Ectodermal cell (in vitro differentiated cells): Measurements from ENCODE around the gene CARNS1. TPM values are rescaled to one million over a fixed set of nuclear protein-coding genes. Genes with fewer than 3 reads are reported as not detected.

Experiments
- H3K27ac ChIP-seq: 2 replicates; pipeline ENCODE4 v1.7.0; 2013; ENCODE audit warnings: mild to moderate bottlenecking, low read depth, low read length; ENCODE audit not compliant: insufficient read depth, poor library complexity, severe bottlenecking
- H3K27me3 ChIP-seq: 2 replicates; pipeline ENCODE4 v1.7.0; 2013; ENCODE audit warnings: mild to moderate bottlenecking, low read length; ENCODE audit not compliant: insufficient read depth, control insufficient read depth, poor library complexity, severe bottlenecking
- H3K36me3 ChIP-seq: one replicate; pipeline ENCODE4 v1.7.0; 2013; ENCODE audit warnings: low read length; ENCODE audit not compliant: control insufficient read depth, insufficient read depth
- H3K4me1 ChIP-seq: one replicate; pipeline ENCODE4 v1.7.0; 2013; ENCODE audit warnings: low read length; ENCODE audit not compliant: control insufficient read depth, insufficient read depth
- H3K4me3 ChIP-seq: 2 replicates; pipeline ENCODE4 v1.7.0; 2013; ENCODE audit warnings: low read depth, low read length, control low read depth; ENCODE audit not compliant: insufficient read depth
- H3K9me3 ChIP-seq: 2 replicates; pipeline ENCODE4 v1.7.0; 2013; ENCODE audit warnings: mild to moderate bottlenecking, low read length, moderate library complexity; ENCODE audit not compliant: control insufficient read depth
- WGBS, 2 experiments: methylation state at CpG; one replicate each; pipeline ENCODE4 v1.1.7; 2013; ENCODE audit warnings: missing lambda C conversion rate in 2 of 2; 5-methylcytosine and 5-hydroxymethylcytosine counted together
- polyA plus RNA-seq, 4 experiments: library from polyadenylated mRNA; stranded (reverse); fragments of 50-300 nt; gene quantifications; one replicate each; pipeline ENCODE4 v1.2.3, GENCODE V29; 2013

CARNS1 gene
- 0.13 TPM for polyA plus RNA-seq (2013, experiment 1 of 4)
- polyA plus RNA-seq (2013, experiment 2 of 4): 0.07 TPM
- 0.27 TPM for polyA plus RNA-seq (2013, experiment 3 of 4)
- polyA plus RNA-seq (2013, experiment 4 of 4): 0.12 TPM

GRCh38 chr11:67415501-67416304 is at the start of gene CARNS1:
Gene CARNS1, plus strand, starts transcription at chr11:67415678. Its CDS starts 522 bp downstream, at chr11:67416200.
- peaks cover 56% of the 10 kb centered on the region for H3K27me3 ChIP-seq
- no peak within 1 kb of the TSS for H3K4me3 ChIP-seq
- H3K9me3 ChIP-seq: no peaks in the 10 kb centered on the region
- no peak within 1 kb of the TSS for H3K27ac ChIP-seq
- WGBS, 2 experiments: 5 to 6% methylated on average over 66 to 67 of the region's 67 CpGs
- peaks cover 16% of the 10 kb centered on the region for H3K4me1 ChIP-seq
- H3K36me3 ChIP-seq: no peaks in the 10 kb centered on the region

GRCh38 chr11:67365736-67366444 is 49.6 kb upstream of the CARNS1 start:
- Histone ChIP-seq H3K4me3 (no peak overlapping the region), H3K27me3 (peaks cover 19% of the 10 kb centered on the region), H3K4me1 (peaks cover 19% of the 10 kb centered on the region), H3K9me3 (no peaks in the 10 kb centered on the region), H3K36me3 (no peaks in the 10 kb centered on the region), H3K27ac (no peak overlapping the region)
- 71% methylated on average over 14 of the region's 14 CpGs for WGBS, 2 experiments

- no peaks in the 10 kb centered on the region for H3K36me3 ChIP-seq
- no peak overlapping the region for H3K27ac ChIP-seq
- H3K4me1 ChIP-seq: peaks cover 25% of the 10 kb centered on the region
- H3K4me3 ChIP-seq: no peak overlapping the region
- WGBS, 2 experiments: 84 to 86% methylated on average over 8 of the region's 8 CpGs
- no peaks in the 10 kb centered on the region for H3K9me3 ChIP-seq
- H3K27me3 ChIP-seq: peaks cover 22% of the 10 kb centered on the region
Observed at GRCh38 chr11:67366546-67366945, 48.9 kb upstream of the CARNS1 start.

- Histone ChIP-seq H3K36me3 (no peaks in the 10 kb centered on the region), H3K4me3 (no peak overlapping the region), H3K27me3 (peaks cover 28% of the 10 kb centered on the region), H3K9me3 (no peaks in the 10 kb centered on the region), H3K27ac (no peak overlapping the region), H3K4me1 (peaks cover 31% of the 10 kb centered on the region)
- 89 to 91% methylated on average over 25 of the region's 25 CpGs for WGBS, 2 experiments
Observed at GRCh38 chr11:67366961-67367760, 48.3 kb upstream of the CARNS1 start.

- no peaks in the 10 kb centered on the region for H3K36me3 ChIP-seq
- 88% methylated on average over 7 of the region's 7 CpGs for WGBS, 2 experiments
- peaks cover 32% of the 10 kb centered on the region for H3K4me1 ChIP-seq
- H3K27ac ChIP-seq: no peak overlapping the region
- H3K4me3 ChIP-seq: no peak overlapping the region
- H3K9me3 ChIP-seq: no peaks in the 10 kb centered on the region
- peaks cover 33% of the 10 kb centered on the region for H3K27me3 ChIP-seq
Observed at GRCh38 chr11:67367761-67368227, 47.7 kb upstream of the CARNS1 start.

GRCh38 chr11:67368621-67369020 is 46.9 kb upstream of the CARNS1 start:
- WGBS, 2 experiments: 88 to 97% methylated on average over 3 of the region's 3 CpGs
- no peaks in the 10 kb centered on the region for H3K36me3 ChIP-seq
- peaks cover 40% of the 10 kb centered on the region for H3K27me3 ChIP-seq
- no peaks in the 10 kb centered on the region for H3K9me3 ChIP-seq
- H3K4me3 ChIP-seq: no peak overlapping the region
- no peak overlapping the region for H3K27ac ChIP-seq
- H3K4me1 ChIP-seq: peaks cover 32% of the 10 kb centered on the region

- peaks cover 37% of the 10 kb centered on the region for H3K4me1 ChIP-seq
- H3K9me3 ChIP-seq: no peaks in the 10 kb centered on the region
- no peak overlapping the region for H3K27ac ChIP-seq
- 93 to 96% methylated on average over 8 of the region's 8 CpGs for WGBS, 2 experiments
- H3K36me3 ChIP-seq: no peaks in the 10 kb centered on the region
- H3K27me3 ChIP-seq: peaks cover 47% of the 10 kb centered on the region
- no peak overlapping the region for H3K4me3 ChIP-seq
Observed at GRCh38 chr11:67369275-67369674, 46.2 kb upstream of the CARNS1 start.

GRCh38 chr11:67369801-67370284 is 45.6 kb upstream of the CARNS1 start:
- Histone ChIP-seq H3K36me3 (no peaks in the 10 kb centered on the region), H3K4me1 (peaks cover 43% of the 10 kb centered on the region), H3K27ac (no peak overlapping the region), H3K4me3 (no peak overlapping the region), H3K9me3 (no peaks in the 10 kb centered on the region), H3K27me3 (peaks cover 52% of the 10 kb centered on the region)
- 62 to 68% methylated on average over 12 of the region's 12 CpGs for WGBS, 2 experiments

GRCh38 chr11:67370351-67371076 is 45.0 kb upstream of the CARNS1 start:
- Histone ChIP-seq H3K9me3 (no peaks in the 10 kb centered on the region), H3K4me3 (no peak overlapping the region), H3K27me3 (peaks cover 58% of the 10 kb centered on the region), H3K4me1 (peaks cover 45% of the 10 kb centered on the region), H3K36me3 (no peaks in the 10 kb centered on the region), H3K27ac (no peak overlapping the region)
- WGBS, 2 experiments: 50 to 55% methylated on average over 14 of the region's 14 CpGs
